Fibroblast of skin of right biceps (primary cell): ENCODE data around the gene TRIO.

Experiments used
- DNase-seq: peaks from one replicate; pipeline ENCODE4 v3.0.0-alpha.2; 2013

TRIO gene

GRCh38 chr5:14148890-14149671 is 5.9 kb downstream of the TRIO start:
- DNase-seq, result no peak

DNA sequence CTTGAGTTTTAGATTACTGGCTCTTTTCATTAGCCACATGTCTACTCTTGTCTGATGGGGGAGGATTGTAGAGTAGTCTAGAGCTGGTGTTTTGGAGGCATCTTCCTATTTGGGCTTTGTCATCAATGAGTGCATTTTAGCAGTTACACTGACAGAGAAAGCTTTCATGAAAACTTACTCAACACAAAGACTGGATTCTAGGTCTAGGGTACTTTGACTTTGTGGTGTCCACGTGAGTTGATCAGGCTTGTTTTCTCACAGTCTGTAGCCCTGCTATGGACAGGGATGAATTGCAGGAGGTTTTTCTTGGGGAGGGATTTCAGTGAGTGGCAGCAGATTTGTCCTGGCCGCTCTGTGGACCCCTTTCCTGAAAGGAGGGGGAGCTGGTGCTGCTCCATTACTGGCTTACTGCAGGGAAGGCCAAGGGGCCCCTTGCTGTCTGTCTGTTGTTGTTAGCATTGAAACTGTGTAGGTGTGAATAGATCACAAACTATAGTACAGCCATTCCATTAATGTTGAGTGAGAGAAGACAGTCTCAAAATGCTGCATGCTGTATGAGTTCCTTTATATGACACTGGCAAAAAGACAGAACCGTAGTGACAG is 6.6 kb downstream of the TRIO start:
- no peak for DNase-seq

GRCh38 chr5:14151416-14151815 is 8.3 kb downstream of the TRIO start:
- no peak for DNase-seq

DNA sequence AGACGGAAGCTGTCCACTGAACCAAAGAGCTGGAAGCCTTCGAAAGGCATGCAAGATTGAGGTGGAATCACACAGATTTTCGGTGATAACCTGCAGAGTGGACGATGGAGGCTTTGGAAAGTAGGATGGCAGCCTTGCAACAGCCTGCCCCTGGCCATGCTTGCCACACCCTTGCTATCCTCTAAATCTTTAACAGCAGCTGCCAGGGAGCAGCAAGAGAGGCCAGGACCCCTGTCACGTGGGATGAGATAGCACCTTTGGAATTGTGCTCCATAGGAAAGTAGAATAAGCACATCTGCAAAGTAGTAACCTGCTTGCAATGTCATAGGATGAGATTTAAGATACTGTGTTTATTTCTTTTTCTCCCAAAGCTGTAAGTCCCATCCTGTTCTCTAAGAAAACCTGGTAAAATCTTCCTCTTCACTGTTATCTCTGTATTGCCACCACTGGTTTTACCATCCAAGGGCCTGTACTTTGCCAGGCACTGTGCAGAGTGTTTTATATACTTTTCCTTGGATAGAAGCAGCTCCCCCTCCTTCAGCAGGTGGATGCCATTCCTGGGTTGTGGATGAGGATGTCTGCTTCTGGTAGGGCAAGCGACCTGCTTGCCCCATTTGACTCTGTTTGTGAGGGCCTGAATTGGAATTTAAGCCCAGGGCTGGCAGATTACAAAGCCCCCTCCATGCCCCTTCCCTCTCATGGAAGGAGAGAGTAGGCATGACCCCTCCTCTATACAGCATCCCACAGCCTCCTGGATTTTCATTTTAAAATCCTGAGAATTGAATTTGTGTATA is 10.1 kb downstream of the TRIO start:
- no peak for DNase-seq

DNA sequence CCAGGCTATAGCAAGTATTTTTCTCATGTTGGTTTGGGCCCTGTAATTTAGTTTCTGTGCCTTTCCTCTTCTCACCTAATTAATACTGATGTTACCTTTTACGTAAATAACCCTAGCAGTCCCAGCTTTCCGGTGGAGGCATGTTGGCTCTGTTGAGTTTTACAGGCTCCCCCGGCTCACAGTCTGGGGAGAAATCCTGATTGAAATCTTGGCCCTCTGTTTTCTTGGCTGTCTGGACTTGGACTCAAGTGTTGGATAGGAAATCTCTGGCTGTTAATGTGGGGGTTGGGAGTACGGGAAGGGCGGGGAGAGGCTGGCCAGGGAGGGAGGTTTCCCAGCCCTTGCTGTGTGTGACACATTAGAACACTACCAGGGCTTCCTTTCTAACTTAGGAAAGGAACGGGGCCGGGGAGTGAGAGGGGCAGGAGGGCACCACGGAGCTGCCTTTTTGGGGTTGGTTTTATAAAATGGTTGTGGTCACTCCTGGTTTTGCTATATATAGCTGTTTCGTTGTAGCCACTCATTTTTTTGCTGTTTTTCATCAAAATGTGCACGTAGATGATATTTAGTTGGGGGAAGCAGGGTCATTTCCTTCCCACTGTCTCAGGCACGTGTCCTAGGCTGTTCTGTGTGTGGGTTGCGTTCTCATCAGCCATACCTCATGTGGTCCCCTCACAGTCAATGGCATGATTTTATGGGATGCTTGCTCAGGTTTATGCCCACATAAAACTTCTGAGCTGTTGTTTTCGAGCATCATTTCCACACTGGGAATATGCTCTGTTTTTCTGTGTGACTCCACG is 11.0 kb downstream of the TRIO start:
- peak; percentile 85 for DNase-seq

GRCh38 chr5:14155075-14155474 is 11.9 kb downstream of the TRIO start:
- DNase-seq, result no peak

- no peak for DNase-seq
These were observed 12.6 kb downstream of the TRIO start for GRCh38 chr5:14155739-14156138.

DNA sequence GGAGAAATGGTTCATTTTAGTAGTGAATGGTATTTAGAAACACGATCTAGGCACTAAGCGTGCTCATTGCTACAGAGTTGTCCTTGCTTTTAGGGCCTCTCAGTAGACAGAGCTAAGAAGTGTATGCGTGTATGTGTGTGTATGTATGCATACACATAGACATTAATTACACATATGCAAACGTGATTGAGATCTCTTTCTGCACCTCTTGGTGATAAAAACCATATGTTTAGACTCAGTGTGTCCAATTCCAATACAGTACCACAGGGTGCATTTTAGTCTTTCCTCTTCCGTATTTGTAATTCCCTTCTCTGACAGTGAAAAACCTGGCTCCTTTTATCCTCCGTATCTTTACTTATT is 13.1 kb downstream of the TRIO start:
- DNase-seq, result no peak

- DNase-seq, result peak; percentile 99
These were observed 13.7 kb downstream of the TRIO start for GRCh38 chr5:14156650-14157492.

DNA sequence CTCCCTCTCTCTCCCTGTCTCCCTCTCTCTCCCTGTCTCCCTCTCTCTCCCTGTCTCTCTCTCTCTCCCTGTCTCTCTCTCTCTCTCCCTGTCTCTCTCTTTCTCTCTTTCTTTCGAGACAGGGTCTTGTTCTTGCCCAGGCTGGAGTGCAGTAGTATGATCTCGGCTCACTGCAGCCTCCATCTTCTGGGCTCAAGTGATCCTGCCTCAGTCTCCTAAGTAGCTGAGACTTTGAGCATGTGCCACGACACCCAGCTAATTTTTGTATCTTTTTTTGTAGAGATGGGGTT is 14.3 kb downstream of the TRIO start:
- no peak for DNase-seq

DNA sequence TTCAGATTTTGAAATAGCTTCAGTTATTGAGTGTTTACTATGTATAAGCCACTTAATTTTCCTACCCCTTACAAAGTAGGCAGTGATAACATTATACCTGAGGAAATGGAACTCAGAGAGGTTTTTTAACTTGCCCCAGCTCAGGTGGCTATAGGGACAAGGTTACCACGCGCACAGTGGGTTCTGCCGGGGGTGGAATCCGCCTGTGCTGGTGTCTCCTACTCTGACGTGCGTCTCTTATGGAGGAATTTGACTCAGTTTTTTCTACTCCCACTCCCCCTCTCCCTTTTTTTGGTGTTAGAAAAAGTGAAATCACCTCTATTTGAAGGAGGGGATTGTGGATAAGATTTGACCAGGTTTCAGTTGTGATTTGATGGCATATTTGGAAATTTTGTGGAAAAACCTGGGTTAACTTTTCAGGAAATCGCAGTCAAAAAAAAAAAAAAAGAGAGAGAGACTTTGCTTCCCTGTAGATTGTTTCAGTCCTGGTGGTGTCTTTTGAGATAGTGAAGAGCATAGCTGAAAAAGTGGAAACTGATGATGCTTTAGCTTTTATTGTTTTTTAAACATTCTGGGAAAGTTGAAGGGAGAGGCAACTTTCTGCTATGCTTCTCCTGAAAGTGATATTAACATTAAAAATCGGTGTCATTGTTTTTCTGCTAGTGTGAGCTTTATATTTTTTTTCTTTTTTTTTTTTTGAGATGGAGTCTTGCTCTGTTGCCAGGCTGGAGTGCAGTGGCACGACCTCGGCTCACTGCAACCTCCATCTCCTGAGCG is 15.9 kb downstream of the TRIO start:
- DNase-seq, result no peak

- DNase-seq, result no peak
These were observed 18.8 kb downstream of the TRIO start for GRCh38 chr5:14161825-14162556.

DNA sequence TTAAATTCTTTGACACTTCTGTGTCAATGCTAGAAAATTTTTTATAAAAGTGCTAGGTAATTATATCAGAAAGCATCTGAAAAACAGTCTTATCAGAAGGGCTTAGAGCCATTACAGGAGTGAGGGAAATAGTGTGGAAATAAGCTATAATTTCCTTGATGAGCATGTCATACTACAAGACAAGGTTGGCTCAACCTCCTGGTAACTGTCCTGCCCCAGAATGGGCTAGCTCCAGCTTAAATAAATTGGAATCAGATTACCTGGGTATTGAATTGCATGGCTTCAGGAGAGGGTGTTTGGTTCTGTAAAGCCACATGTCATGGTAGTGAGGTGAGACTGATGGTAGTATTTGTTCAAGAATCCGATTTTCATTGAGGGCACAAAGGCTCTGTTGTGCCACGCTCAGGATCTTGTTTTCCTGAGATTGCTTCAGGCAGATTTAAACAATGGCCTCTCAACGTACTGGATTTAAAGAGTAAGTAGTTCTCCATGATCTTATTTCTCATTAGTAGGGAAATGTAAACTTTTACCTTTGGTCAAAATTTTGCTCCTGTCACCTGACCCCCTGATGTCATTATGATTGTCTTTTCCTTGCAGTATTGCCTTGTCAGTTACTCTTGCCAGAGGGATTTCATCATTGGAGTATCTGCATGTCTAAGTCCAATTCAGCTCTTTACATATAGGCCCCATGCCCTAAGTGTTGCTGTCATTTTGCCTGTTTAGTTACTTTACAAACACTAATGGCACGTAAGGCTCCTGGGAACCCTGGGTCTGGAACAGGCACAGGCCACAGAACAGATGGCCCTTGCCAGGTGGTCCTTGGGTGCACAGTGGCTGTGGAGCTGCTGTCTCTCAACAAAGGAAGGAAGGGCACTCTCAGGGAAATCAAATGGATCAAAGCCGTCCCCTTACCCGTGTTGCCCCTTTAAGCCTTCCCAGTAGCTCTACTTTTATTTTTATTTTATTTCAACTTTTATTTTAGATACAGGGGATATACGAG is 21.3 kb downstream of the TRIO start:
- no peak for DNase-seq

DNA sequence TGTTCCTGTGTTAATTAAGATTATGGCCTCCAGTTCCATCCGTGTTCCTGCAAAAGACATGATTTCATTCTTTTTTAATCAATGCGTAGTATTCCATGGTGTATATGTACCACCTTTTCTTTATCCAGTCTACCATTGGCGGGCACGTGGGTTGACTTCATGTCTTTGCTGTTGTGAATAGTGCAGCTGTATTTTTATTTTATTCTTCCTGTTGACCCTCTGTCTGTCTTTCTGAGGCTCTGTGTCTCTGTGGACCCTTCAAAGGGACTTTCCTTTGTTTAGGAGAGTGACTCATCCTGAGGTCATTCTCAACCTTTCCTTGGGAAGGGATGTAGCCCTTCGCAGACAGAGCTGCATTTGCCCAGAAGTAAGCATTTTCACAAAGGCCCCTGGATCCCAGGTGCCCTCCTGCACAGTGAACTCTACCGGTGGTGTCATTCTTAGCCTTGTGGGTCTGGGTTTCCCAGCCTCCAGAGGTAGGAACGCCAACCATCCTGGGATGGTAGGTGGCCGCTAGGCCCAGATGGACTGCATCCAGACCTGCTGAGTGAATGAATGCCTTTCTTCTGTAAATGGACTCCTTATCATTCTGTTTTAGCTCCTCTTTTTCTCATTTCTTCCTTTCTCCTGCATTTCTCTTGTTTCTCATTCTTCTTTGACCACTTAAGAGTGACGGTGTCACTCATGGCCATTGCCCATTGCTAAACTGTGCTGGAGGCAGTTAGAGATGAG is 22.4 kb downstream of the TRIO start:
- peak; percentile 81 for DNase-seq

GRCh38 chr5:14166437-14166836 is 23.3 kb downstream of the TRIO start:
- no peak for DNase-seq

- no peak for DNase-seq
These were observed 24.2 kb downstream of the TRIO start for GRCh38 chr5:14167211-14167845.

GRCh38 chr5:14168144-14168792 is 25.1 kb downstream of the TRIO start:
- DNase-seq, result peak; percentile 65

GRCh38 chr5:14168793-14169262 is 25.7 kb downstream of the TRIO start:
- no peak for DNase-seq
